Fibroblast of pulmonary artery (primary cell): ENCODE data around the gene CIAO1.
A peak's percentile ranks its signal among the peaks of the same experiment; 100 is the strongest.

Experiments used
- DNase-seq: peaks from one replicate; pipeline ENCODE4 v3.0.0-alpha.2; 2010; ENCODE audit warnings: low read depth
- H3K4me3 ChIP-seq: replicated peaks from 2 replicates; pipeline ENCODE4 v1.5.1; 2011; ENCODE audit warnings: low read depth, mild to moderate bottlenecking, control low read depth, low read length, moderate library complexity
- TF ChIP-seq, protein P1 (sequence below): IDR thresholded peaks from 2 replicates; pipeline ENCODE4 v1.5.1; 2011; ENCODE audit warnings: mild to moderate bottlenecking, control low read depth, low read length, inconsistent platforms; ENCODE audit errors: missing control alignments

The CIAO1 gene

DNA sequence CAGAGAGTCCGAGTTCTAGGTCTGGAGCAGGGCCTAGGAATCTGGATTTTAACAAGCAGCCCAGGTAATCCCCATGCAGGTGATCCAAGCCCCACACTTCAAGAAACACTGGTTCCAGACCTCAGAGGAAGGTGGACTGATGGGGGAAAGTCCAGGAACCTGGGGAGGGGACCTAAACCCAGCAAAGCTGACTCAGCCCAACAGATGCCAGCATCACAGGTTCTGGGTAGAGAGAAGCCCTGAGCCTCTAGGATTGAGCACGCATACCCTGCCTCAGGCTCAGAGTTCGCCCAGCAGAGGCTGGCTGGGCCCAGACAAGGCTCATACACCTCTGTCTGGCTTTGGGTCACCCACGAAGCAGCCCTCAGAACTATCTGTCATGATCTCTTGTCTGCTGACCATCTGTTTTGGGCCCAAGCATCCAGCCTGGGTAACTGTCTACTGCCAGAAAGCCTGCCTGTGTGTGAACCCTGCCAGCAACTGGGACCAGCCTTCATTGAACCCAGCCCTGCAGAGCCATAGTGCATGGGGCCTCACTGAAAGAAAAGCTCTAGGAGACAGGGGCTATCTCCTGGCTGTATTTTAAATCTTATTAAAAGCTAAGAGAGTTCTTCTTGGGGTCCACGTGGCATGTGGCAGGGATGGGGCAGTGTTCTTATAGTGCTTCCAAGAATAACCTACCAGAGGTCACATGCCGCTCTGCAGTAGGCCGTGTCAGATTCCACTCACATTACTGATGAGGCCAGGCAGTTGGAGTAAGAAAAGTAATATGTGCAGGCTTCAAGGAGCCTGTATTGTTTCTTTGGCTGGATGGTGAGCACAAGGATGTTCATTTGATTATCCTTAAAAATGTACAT is 7.6 kb upstream of the CIAO1 start:
- TF ChIP-seq, protein P1, sequence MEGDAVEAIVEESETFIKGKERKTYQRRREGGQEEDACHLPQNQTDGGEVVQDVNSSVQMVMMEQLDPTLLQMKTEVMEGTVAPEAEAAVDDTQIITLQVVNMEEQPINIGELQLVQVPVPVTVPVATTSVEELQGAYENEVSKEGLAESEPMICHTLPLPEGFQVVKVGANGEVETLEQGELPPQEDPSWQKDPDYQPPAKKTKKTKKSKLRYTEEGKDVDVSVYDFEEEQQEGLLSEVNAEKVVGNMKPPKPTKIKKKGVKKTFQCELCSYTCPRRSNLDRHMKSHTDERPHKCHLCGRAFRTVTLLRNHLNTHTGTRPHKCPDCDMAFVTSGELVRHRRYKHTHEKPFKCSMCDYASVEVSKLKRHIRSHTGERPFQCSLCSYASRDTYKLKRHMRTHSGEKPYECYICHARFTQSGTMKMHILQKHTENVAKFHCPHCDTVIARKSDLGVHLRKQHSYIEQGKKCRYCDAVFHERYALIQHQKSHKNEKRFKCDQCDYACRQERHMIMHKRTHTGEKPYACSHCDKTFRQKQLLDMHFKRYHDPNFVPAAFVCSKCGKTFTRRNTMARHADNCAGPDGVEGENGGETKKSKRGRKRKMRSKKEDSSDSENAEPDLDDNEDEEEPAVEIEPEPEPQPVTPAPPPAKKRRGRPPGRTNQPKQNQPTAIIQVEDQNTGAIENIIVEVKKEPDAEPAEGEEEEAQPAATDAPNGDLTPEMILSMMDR = no peak
- DNase-seq = no peak
- no peak overlapping the region for H3K4me3 ChIP-seq

DNA sequence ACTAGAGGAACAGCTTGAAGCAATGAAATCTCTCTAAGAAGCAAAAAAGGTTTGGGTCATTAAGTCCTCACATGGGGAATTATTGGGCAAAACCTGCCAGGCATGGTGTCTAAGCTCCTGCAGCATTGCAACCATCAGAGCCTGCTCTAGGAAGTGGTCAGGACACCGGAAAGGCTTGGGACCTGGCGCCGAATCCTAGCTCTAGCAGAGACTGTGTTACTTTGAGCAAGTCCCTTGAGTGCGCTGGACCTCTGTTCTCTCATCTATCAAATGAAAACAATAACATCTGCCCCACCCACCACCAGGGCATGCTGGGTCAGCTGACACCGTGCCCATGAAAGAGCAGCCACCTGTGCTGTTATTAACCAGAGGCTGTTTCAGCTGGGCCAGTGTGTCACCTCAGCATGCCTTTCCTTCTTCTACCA is 6.5 kb upstream of the CIAO1 start:
- no peak overlapping the region for H3K4me3 ChIP-seq
- TF ChIP-seq, protein P1 = no peak
- DNase-seq = no peak

DNA sequence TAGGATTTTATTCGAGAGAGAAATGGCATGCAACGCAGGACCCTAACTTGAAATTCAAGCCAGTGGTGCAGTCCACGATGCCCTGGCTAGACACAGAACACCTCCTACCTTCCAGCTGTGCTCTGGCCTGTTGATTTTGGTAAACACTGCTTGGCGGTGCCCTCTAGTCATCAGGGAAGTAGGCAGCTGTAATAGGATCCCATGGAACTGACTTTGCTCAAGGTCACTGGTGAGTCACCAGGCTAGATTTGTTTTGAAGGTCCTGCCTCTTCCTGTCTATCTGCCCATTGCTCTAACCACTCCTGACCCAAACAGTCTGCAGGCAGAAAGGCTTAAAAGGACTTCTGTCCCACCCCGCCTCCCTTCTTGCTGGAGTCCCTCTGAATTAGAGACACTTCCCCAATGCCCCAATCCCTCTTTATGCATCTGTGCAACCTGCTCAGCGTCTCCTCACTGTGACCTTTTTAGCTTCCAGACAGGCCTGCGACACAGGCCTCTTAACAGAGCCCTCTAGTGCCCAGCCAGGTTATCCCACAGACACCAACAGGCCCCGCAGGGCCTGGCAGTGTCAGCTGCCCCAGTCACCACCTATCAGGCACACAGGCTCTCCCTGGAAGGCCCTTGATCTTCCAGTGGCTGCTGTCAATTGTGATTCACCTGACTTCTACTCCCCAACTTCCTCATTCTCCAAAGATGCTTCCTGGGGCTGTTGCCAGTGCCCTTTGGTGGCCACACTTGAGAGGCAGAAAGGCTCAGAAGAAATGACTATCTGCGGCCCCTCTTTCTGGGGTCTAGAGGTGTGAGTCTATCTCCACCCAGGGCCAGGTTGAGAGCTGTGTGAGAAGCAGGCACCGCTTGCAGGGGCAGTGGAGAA is 5.4 kb upstream of the CIAO1 start:
- TF ChIP-seq, protein P1 = peak; percentile 49
- peak; percentile 90 for DNase-seq

DNA sequence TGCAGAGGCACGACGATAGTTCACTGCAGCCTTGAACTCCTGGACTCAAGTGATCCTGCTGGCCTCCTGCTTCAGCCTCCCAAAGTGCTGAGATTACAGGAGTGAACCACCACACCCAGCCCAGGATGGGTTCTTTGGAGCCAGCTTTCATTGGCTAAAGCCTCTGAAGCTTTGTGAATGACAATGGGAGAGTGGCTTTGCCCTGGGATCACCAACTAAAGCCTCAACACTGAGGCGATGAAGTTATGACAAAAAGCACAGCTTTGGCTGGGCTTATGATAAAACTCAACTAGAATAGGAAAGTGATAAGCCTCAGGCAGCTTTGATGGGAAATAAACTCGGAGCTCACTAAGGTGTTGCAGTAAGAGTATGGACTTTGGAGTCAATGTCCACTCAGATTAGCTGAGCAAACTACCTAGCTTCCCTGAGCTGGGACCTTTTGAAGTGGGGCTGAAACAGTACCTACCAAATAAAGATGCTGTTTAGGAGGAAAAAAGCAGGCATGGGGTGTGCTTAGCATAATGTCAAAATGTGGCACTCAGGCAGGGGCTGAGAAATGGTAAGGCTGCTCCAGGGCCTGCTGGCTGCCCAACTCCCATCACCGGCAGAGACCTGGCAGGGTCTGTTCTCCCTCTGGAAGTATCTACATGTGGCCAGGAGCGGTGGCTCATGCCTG is 4.6 kb upstream of the CIAO1 start:
- H3K4me3 ChIP-seq = no peak overlapping the region
- TF ChIP-seq, protein P1 = no peak
- no peak for DNase-seq

More for the DNA sequence above, 5.4 kb upstream of the CIAO1 start:
- H3K4me3 ChIP-seq = no peak overlapping the region

DNA sequence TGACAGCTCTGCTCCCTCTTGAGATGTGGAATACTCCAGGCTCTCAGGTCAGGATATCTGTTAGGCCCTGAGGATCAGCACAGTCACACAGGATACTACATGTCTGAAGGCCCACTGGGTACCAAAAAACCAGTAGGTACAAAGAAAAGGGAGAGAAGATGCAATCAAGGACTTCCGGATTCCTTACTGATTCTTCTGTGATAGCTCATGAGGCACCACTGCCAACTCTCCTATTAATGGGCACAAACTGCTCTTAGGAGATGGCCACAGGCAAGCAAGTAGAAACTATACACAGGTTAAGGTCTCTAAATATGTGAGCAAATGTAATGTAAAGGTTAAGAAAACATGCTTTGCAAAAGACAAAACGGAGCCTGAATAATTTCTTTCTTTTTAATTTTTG is 3.7 kb upstream of the CIAO1 start:
- no peak for DNase-seq
- no peak overlapping the region for H3K4me3 ChIP-seq
- TF ChIP-seq, protein P1 = no peak

DNA sequence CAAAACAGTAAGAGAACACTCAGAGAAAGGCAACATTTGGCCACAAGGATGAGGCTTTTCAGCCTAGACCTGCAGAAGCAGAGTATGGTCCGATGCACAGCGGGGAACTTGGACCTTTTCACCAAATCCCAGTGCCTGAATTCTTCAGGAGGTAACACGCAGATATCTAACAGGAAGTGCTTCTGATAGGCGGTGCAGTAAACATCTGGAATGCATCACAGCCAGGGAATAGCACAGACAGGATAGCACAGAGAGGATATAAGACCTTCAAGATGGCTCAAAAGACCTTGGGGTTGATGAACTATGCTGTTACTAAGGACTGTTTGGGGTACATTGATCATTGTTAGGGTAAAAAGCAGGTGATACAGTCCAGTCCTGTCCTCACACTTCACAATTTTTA is 1.9 kb upstream of the CIAO1 start:
- TF ChIP-seq, protein P1 = no peak
- DNase-seq = peak; percentile 42
- H3K4me3 ChIP-seq = peak overlapping the region; percentile 79
